Measurements from ENCODE around the gene MUC3A.
"Not testable (repeated sequence)": the region's sequence is repeated elsewhere in the genome, so short reads cannot be mapped to it uniquely, and the experiment has no call there.

MUC3A gene

GRCh38 chr7:100949227-100949932, at the start of gene MUC3A:
Gene MUC3A, plus strand, starts transcription at chr7:100949534. Its CDS starts 91 bp downstream, at chr7:100949625.
- no peak for DNase-seq (ENCODE audit: low read depth)

GRCh38 chr7:100900978-100901377, 48.4 kb upstream of the MUC3A start:
- no peak for DNase-seq (ENCODE audit: low read depth)

GRCh38 chr7:100901921-100902332, 47.4 kb upstream of the MUC3A start:
- no peak for DNase-seq (ENCODE audit: low read depth)

- DNase-seq (ENCODE audit: low read depth) = no peak
Observed at GRCh38 chr7:100902638-100903037, 46.7 kb upstream of the MUC3A start.

GRCh38 chr7:100908512-100908911, 40.8 kb upstream of the MUC3A start:
- no peak for DNase-seq (ENCODE audit: low read depth)

GRCh38 chr7:100910443-100910842, 38.9 kb upstream of the MUC3A start:
- not testable (repeated sequence) for DNase-seq (ENCODE audit: low read depth)

- no peak for DNase-seq (ENCODE audit: low read depth)
Observed at GRCh38 chr7:100911484-100911883, 37.9 kb upstream of the MUC3A start.

GRCh38 chr7:100914208-100914878, 35.0 kb upstream of the MUC3A start:
- DNase-seq (ENCODE audit: low read depth) = no peak

GRCh38 chr7:100914879-100915447, 34.4 kb upstream of the MUC3A start:
- no peak for DNase-seq (ENCODE audit: low read depth)

GRCh38 chr7:100919335-100919734, 30.0 kb upstream of the MUC3A start:
- DNase-seq (ENCODE audit: low read depth) = not testable (repeated sequence)

GRCh38 chr7:100919779-100920437, 29.4 kb upstream of the MUC3A start:
- DNase-seq (ENCODE audit: low read depth) = not testable (repeated sequence)

- no peak for DNase-seq (ENCODE audit: low read depth)
Observed at GRCh38 chr7:100921039-100921438, 28.3 kb upstream of the MUC3A start.

GRCh38 chr7:100923616-100924015, 25.7 kb upstream of the MUC3A start:
- DNase-seq (ENCODE audit: low read depth) = not testable (repeated sequence)

GRCh38 chr7:100929808-100930174, 19.5 kb upstream of the MUC3A start:
- DNase-seq (ENCODE audit: low read depth) = no peak

GRCh38 chr7:100933734-100934133, 15.6 kb upstream of the MUC3A start:
- DNase-seq (ENCODE audit: low read depth) = no peak

- DNase-seq (ENCODE audit: low read depth) = not testable (repeated sequence)
Observed at GRCh38 chr7:100935381-100935780, 14.0 kb upstream of the MUC3A start.

- not testable (repeated sequence) for DNase-seq (ENCODE audit: low read depth)
Observed at GRCh38 chr7:100936167-100936566, 13.2 kb upstream of the MUC3A start.

GRCh38 chr7:100942045-100942774, 7.1 kb upstream of the MUC3A start:
- DNase-seq (ENCODE audit: low read depth) = peak; percentile 39

- DNase-seq (ENCODE audit: low read depth) = no peak
Observed at GRCh38 chr7:100943693-100944092, 5.6 kb upstream of the MUC3A start.

- DNase-seq (ENCODE audit: low read depth) = no peak
Observed at GRCh38 chr7:100944138-100944537, 5.2 kb upstream of the MUC3A start.

- no peak for DNase-seq (ENCODE audit: low read depth)
Observed at GRCh38 chr7:100946111-100946510, 3.2 kb upstream of the MUC3A start.

GRCh38 chr7:100946766-100947365, 2.5 kb upstream of the MUC3A start:
- DNase-seq (ENCODE audit: low read depth) = no peak

All from GM04504 (cell line).